GM19324 (cell line): ENCODE data around the gene GPHN.

ENCODE experiments used
- ATAC-seq: cut with Tn5 transposase; IDR thresholded peaks from one replicate; pipeline ENCODE4 v1.9.1; 2021; ENCODE audit warnings: mild to moderate bottlenecking, moderate library complexity; ENCODE audit not compliant: unreplicated experiment, low FRiP score

Gene GPHN

DNA sequence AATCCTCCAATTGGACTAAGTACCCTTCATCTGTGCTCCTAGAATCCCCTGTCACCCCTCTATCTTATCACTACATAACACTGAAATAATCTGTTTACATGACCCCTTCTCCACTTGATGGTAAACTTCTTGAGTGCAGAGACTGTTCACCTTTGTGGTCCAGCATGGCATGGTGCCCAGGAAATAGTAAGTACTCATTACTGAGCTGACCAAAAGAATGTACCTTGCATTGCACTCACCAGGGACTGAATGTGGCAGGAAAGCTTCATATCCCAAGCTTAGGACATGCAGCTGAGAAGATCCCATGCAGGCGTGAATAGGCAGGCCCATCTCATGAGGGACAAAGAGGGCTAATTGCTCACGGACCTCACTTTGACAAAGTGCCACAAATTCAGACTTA lies 679.9 kb downstream of the GPHN start:
- ATAC-seq: no peak

GRCh38 chr14:67188326-67188725 lies 680.4 kb downstream of the GPHN start:
- ATAC-seq: no peak

GRCh38 chr14:67191768-67192290 lies 683.9 kb downstream of the GPHN start:
- ATAC-seq: no peak

GRCh38 chr14:67192366-67192765 lies 684.4 kb downstream of the GPHN start:
- ATAC-seq: no peak

- ATAC-seq: no peak
Observed at GRCh38 chr14:67195279-67195678, 687.3 kb downstream of the GPHN start.

DNA sequence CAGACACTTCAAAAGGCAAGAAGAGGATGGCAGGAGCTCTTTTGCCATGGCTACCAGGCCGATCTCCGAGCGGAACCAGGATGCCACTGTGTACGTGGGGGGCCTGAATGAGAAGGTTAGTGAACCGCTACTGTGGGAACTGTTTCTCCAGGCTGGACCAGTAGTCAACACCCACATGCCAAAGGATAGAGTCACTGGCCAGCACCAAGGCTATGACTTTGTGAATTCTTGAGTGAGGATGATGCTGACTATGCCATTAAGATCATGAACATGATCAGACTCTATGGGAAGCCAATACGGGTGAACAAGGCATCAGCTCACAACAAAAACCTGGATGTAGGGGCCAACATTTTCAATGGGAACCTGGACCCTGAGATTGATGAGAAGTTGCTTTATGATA lies 691.1 kb downstream of the GPHN start:
- ATAC-seq: no peak

- ATAC-seq: no peak
Observed at GRCh38 chr14:67207810-67208209, 699.9 kb downstream of the GPHN start.

- no peak for ATAC-seq
Observed at GRCh38 chr14:67218126-67218525, 710.2 kb downstream of the GPHN start.

DNA sequence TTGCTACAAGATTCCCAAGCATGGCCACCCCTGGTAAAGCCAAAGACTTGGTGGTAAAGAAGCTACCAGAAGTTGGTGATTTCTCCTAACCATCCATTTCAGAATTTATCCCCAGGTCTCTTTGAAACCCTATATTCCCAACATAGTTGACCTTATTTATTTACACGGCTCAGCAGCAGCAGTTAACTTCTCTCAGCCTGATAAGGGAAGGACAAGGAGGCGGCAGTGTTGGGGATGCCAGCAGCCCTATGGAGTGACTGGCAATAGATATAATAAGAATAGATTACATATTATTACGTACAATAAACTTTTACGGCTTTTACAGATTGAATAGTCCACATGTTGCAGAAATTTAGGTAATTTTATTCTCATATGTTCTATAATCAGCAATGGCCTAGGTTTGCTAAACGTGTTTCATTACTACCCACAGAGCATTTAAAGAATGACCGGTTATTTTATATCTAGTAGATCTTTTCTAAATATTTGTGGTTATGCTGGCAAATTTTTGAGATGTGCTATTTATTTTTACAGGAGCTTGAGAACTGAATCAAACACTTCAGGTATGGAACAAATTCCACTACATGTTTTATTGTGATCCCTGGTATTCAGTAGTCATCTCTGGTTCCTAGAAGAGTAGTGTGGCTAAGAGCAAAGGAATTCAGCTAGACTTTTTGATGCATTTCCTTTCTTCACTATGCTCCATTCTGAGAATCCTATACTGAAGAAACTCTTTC lies 713.5 kb downstream of the GPHN start:
- ATAC-seq: no peak

- ATAC-seq: no peak
Observed at GRCh38 chr14:67221982-67222328, 714.0 kb downstream of the GPHN start.

DNA sequence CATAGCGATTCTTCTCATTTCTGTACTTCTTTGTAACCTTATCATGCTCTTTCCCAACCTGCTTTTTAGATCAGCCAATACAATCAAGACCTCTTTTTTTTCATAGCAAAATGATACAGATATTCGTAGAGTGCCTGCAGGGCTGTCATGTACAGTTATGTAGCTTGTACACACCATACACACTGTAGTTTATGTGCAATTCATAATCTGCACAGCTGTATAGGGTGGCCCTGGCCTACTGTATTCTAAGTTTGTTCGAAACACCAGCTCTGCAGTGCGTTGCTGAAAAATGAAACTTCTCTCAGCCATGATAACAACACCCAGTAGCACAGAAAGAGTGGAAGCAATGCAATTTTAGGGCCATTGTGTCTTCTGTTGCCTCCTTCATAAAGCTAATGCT lies 717.6 kb downstream of the GPHN start:
- ATAC-seq: no peak

DNA sequence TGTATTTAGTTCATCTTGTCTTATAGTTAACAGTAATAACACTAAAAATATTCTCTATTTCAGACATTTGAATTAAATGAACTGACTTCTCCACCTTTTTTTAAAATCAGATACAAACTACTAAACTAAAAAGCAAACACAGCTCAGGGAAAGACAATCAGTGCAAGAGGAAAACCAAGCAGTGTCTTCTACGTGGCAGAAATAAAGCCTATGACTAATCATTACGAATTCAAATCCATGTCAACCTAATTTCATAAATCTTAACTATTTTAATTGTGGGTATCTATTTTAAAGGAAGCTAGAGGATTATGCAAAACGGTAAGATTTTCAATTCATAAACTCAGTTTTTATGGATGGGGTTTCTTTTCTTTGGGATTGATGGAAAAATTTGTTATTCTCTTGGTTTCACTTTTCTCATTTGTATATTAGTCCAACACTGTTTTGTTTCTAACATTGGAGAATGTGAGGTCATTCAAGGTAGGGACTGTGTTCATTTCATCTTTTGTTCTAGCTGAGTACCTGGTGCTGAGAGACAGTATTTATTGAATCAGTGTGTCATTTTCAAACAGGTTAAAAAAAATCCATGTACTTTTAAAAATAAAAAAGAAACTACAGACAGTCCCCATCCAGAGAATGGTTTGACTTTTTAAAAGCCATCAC lies 720.5 kb downstream of the GPHN start:
- no peak for ATAC-seq
